ENCODE measurements around the gene ICOS.

ICOS gene

GRCh38 chr2:204010628-204011560 is 74.3 kb downstream of the ICOS start:
- no peak for DNase-seq (ENCODE audit: low spot score)

All from COLO829 (cell line).